Activated T-cell treated with anti-CD3 and anti-CD28 coated beads, Interleukin-2, amount 50 U/mL, for 72 hours (primary cell): ENCODE results near the gene CAPZA2. TPM values are rescaled to one million over a fixed set of nuclear protein-coding genes. Genes with fewer than 3 reads are reported as not detected.

Experiments used
- ATAC-seq, 2 donors: fragments of 150-1000 bp; cut with Tn5 transposase; replicated peaks in 1 of 2; 2 replicates each; pipeline ENCODE4 v1.10.0; 2021; ENCODE audit warnings: moderate library complexity in 2 of 2, mild to moderate bottlenecking in 1 of 2
- DNase-seq, 2 donors: peaks; one replicate each; pipeline ENCODE4 v3.0.0; 2021 to 2022; ENCODE audit warnings: mixed read lengths in 1 of 2
- H3K27ac Mint-ChIP-seq: one replicate; pipeline ENCODE4 v1.8.0; 2022; ENCODE audit warnings: mild to moderate bottlenecking, moderate library complexity, mixed read lengths
- H3K27me3 Mint-ChIP-seq: one replicate; pipeline ENCODE4 v1.8.0; 2022; ENCODE audit warnings: low read depth, mixed read lengths
- H3K36me3 Mint-ChIP-seq, 2 donors: one replicate each; pipeline ENCODE4 v1.8.0; 2022; ENCODE audit warnings: mixed read lengths in 2 of 2, mild to moderate bottlenecking in 1 of 2; ENCODE audit not compliant: insufficient read depth in 2 of 2
- H3K4me1 Mint-ChIP-seq: one replicate; pipeline ENCODE4 v1.8.0; 2022; ENCODE audit warnings: low read depth, mixed read lengths
- H3K4me3 Mint-ChIP-seq, 2 donors: one replicate each; pipeline ENCODE4 v1.8.0; 2022; ENCODE audit warnings: mild to moderate bottlenecking in 2 of 2, mixed read lengths in 2 of 2, moderate library complexity in 2 of 2
- H3K9me3 Mint-ChIP-seq, 2 donors: one replicate each; pipeline ENCODE4 v1.8.0; 2022; ENCODE audit warnings: mixed read lengths in 2 of 2
- total RNA-seq, 2 donors: library from RNA; stranded (reverse); gene quantifications; one replicate each; pipeline ENCODE4 v1.2.3, GENCODE V29; 2022

Gene CAPZA2
- total RNA-seq, 2 donors from 2014 or later = 128 to 144 TPM

- DNase-seq (no peak), ATAC-seq (no peak)
- peak overlapping the region; percentile 58 for H3K27ac Mint-ChIP-seq
- no peaks in the 10 kb centered on the region for H3K9me3 Mint-ChIP-seq
- H3K4me3 Mint-ChIP-seq = peak overlapping the region; percentile 22 to 25
- H3K4me1 Mint-ChIP-seq = peaks cover 80% of the 10 kb centered on the region
- H3K27me3 Mint-ChIP-seq = no peaks in the 10 kb centered on the region
- peaks cover 2 to 7% of the 10 kb centered on the region in 2 donors for H3K36me3 Mint-ChIP-seq
These were observed 8.8 kb downstream of the CAPZA2 start for GRCh38 chr7:116871061-116871700.

- H3K4me3 Mint-ChIP-seq = peak overlapping the region; percentile 51 to 66
- no peaks in the 10 kb centered on the region for H3K27me3 Mint-ChIP-seq
- ATAC-seq (no peak), DNase-seq (no peak)
- H3K9me3 Mint-ChIP-seq = no peaks in the 10 kb centered on the region
- H3K27ac Mint-ChIP-seq = peak overlapping the region; percentile 83
- H3K4me1 Mint-ChIP-seq = peaks cover 71% of the 10 kb centered on the region
- H3K36me3 Mint-ChIP-seq = peaks cover 2 to 7% of the 10 kb centered on the region in 2 donors
These were observed 9.6 kb downstream of the CAPZA2 start for GRCh38 chr7:116872026-116872425.

- ATAC-seq (peak in 1 of 2 donors; percentile 26), DNase-seq (no peak)
- Mint-ChIP-seq H3K4me3 (peak overlapping the region in 1 of 2 donors; percentile 25), H3K9me3 (no peaks in the 10 kb centered on the region), H3K27ac (peak overlapping the region; percentile 21), H3K4me1 (peaks cover 59% of the 10 kb centered on the region), H3K27me3 (no peaks in the 10 kb centered on the region), H3K36me3 (peaks cover 0 to 2% of the 10 kb centered on the region in 2 donors)
These were observed 11.2 kb downstream of the CAPZA2 start for GRCh38 chr7:116873619-116874018.

- H3K4me1 Mint-ChIP-seq = peaks cover 30% of the 10 kb centered on the region
- no peaks in the 10 kb centered on the region for H3K27me3 Mint-ChIP-seq
- H3K9me3 Mint-ChIP-seq = no peaks in the 10 kb centered on the region
- H3K4me3 Mint-ChIP-seq = no peak overlapping the region
- ATAC-seq (no peak), DNase-seq (no peak)
- peaks cover 2 to 3% of the 10 kb centered on the region in 2 donors for H3K36me3 Mint-ChIP-seq
- H3K27ac Mint-ChIP-seq = no peak overlapping the region
These were observed 14.5 kb downstream of the CAPZA2 start for GRCh38 chr7:116876664-116877442.

GRCh38 chr7:116877443-116878217 is 15.2 kb downstream of the CAPZA2 start:
- no peak overlapping the region for H3K4me3 Mint-ChIP-seq

GRCh38 chr7:116884691-116885090 is 22.3 kb downstream of the CAPZA2 start:
- H3K27ac Mint-ChIP-seq = no peak overlapping the region
- peaks cover 2 to 12% of the 10 kb centered on the region in 2 donors for H3K36me3 Mint-ChIP-seq
- no peak overlapping the region for H3K4me3 Mint-ChIP-seq
- peaks cover 0 to 2% of the 10 kb centered on the region in 2 donors for H3K9me3 Mint-ChIP-seq
- peaks cover 30% of the 10 kb centered on the region for H3K4me1 Mint-ChIP-seq
- DNase-seq (no peak), ATAC-seq (no peak)
- H3K27me3 Mint-ChIP-seq = no peaks in the 10 kb centered on the region

More at GRCh38 chr7:116877443-116878217, 15.2 kb downstream of the CAPZA2 start:
- Mint-ChIP-seq H3K4me1 (peaks cover 22% of the 10 kb centered on the region), H3K36me3 (peaks cover 2 to 3% of the 10 kb centered on the region in 2 donors), H3K27ac (no peak overlapping the region), H3K27me3 (no peaks in the 10 kb centered on the region), H3K9me3 (no peaks in the 10 kb centered on the region)
- DNase-seq (no peak), ATAC-seq (no peak)

- H3K9me3 Mint-ChIP-seq = peaks cover 0 to 2% of the 10 kb centered on the region in 2 donors
- H3K27me3 Mint-ChIP-seq = no peaks in the 10 kb centered on the region
- ATAC-seq (no peak), DNase-seq (no peak)
- peaks cover 2 to 12% of the 10 kb centered on the region in 2 donors for H3K36me3 Mint-ChIP-seq
- no peak overlapping the region for H3K27ac Mint-ChIP-seq
- no peak overlapping the region for H3K4me3 Mint-ChIP-seq
- peaks cover 30% of the 10 kb centered on the region for H3K4me1 Mint-ChIP-seq
These were observed 23.3 kb downstream of the CAPZA2 start for GRCh38 chr7:116885724-116886123.

- H3K27ac Mint-ChIP-seq = no peak overlapping the region
These were observed 24.3 kb downstream of the CAPZA2 start for GRCh38 chr7:116886543-116887156.

GRCh38 chr7:116888895-116889294 is 26.5 kb downstream of the CAPZA2 start:
- H3K4me1 Mint-ChIP-seq = peaks cover 30% of the 10 kb centered on the region
- no peak for ATAC-seq
- H3K36me3 Mint-ChIP-seq = peaks cover 7 to 24% of the 10 kb centered on the region in 2 donors

More at GRCh38 chr7:116886543-116887156, 24.3 kb downstream of the CAPZA2 start:
- H3K27me3 Mint-ChIP-seq = no peaks in the 10 kb centered on the region
- H3K4me3 Mint-ChIP-seq = no peak overlapping the region
- peaks cover 0 to 2% of the 10 kb centered on the region in 2 donors for H3K9me3 Mint-ChIP-seq
- DNase-seq (no peak), ATAC-seq (no peak)
- peaks cover 30% of the 10 kb centered on the region for H3K4me1 Mint-ChIP-seq
- H3K36me3 Mint-ChIP-seq = peaks cover 2 to 10% of the 10 kb centered on the region in 2 donors

GRCh38 chr7:116895849-116896248 is 33.5 kb downstream of the CAPZA2 start:
- H3K27me3 Mint-ChIP-seq = no peaks in the 10 kb centered on the region
- no peak for DNase-seq
- H3K4me3 Mint-ChIP-seq = no peak overlapping the region
- peak overlapping the region; percentile 10 for H3K27ac Mint-ChIP-seq
- no peak for ATAC-seq
- H3K36me3 Mint-ChIP-seq = peaks cover 13 to 39% of the 10 kb centered on the region in 2 donors
- no peaks in the 10 kb centered on the region for H3K9me3 Mint-ChIP-seq
- H3K4me1 Mint-ChIP-seq = peaks cover 5% of the 10 kb centered on the region

More at GRCh38 chr7:116888895-116889294, 26.5 kb downstream of the CAPZA2 start:
- no peak for DNase-seq
- Mint-ChIP-seq H3K27me3 (no peaks in the 10 kb centered on the region), H3K27ac (no peak overlapping the region), H3K4me3 (no peak overlapping the region), H3K9me3 (peaks cover 0 to 2% of the 10 kb centered on the region in 2 donors)

- peaks cover 12 to 35% of the 10 kb centered on the region in 2 donors for H3K36me3 Mint-ChIP-seq
- no peak for ATAC-seq
These were observed 35.3 kb downstream of the CAPZA2 start for GRCh38 chr7:116897661-116898060.

GRCh38 chr7:116899308-116899707 is 36.9 kb downstream of the CAPZA2 start:
- Mint-ChIP-seq H3K4me3 (no peak overlapping the region), H3K27me3 (no peaks in the 10 kb centered on the region), H3K27ac (no peak overlapping the region), H3K4me1 (peaks cover 5% of the 10 kb centered on the region), H3K36me3 (peaks cover 8 to 30% of the 10 kb centered on the region in 2 donors), H3K9me3 (no peaks in the 10 kb centered on the region)
- no peak for DNase-seq
- no peak for ATAC-seq

More at GRCh38 chr7:116897661-116898060, 35.3 kb downstream of the CAPZA2 start:
- DNase-seq = no peak
- H3K27ac Mint-ChIP-seq = no peak overlapping the region
- H3K4me3 Mint-ChIP-seq = no peak overlapping the region
- no peaks in the 10 kb centered on the region for H3K27me3 Mint-ChIP-seq
- H3K9me3 Mint-ChIP-seq = no peaks in the 10 kb centered on the region
- H3K4me1 Mint-ChIP-seq = peaks cover 5% of the 10 kb centered on the region
